ENCODE measurements around the gene ANKRD33. TPM values are rescaled to one million over a fixed set of nuclear protein-coding genes. Genes with fewer than 3 reads are reported as not detected.

ANKRD33 gene
- total RNA-seq, 1 donor from 2014 or later: not detected

DNA sequence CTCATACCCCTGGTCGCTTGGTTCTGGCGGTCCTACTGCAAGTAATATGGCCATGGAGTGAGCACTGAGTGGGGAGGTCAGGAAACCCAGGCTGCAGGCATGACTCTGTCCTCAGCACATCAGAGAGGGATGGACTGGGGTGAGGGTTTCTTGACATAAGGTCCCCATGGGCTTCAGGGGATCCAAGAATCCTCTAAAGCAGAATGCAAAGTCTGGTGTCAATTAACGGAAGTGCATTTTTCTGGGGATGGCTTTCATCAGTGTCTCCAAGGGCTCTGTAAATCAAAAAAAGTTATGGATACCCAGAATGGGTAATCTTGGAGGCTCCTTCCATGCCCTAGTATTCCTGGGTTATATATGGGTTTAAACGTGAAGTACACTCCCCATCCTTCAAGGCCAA is 43.0 kb upstream of the ANKRD33 start:
- no peak for DNase-seq (ENCODE audit: low read depth)
- Histone ChIP-seq H3K27me3 (ENCODE audit: control insufficient read depth, insufficient read depth, low read length) (peaks cover 47% of the 10 kb centered on the region), H3K36me3 (ENCODE audit: control insufficient read depth, insufficient read depth, low read length) (no peaks in the 10 kb centered on the region), H3K4me3 (ENCODE audit: low read depth, low read length) (no peak overlapping the region)
- no peak for FAIRE-seq
- TF ChIP-seq, protein P1, sequence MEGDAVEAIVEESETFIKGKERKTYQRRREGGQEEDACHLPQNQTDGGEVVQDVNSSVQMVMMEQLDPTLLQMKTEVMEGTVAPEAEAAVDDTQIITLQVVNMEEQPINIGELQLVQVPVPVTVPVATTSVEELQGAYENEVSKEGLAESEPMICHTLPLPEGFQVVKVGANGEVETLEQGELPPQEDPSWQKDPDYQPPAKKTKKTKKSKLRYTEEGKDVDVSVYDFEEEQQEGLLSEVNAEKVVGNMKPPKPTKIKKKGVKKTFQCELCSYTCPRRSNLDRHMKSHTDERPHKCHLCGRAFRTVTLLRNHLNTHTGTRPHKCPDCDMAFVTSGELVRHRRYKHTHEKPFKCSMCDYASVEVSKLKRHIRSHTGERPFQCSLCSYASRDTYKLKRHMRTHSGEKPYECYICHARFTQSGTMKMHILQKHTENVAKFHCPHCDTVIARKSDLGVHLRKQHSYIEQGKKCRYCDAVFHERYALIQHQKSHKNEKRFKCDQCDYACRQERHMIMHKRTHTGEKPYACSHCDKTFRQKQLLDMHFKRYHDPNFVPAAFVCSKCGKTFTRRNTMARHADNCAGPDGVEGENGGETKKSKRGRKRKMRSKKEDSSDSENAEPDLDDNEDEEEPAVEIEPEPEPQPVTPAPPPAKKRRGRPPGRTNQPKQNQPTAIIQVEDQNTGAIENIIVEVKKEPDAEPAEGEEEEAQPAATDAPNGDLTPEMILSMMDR (IDR thresholded peaks at IDR 0.05; ENCODE audit: insufficient read depth, low read length, severe bottlenecking): no peak

DNA sequence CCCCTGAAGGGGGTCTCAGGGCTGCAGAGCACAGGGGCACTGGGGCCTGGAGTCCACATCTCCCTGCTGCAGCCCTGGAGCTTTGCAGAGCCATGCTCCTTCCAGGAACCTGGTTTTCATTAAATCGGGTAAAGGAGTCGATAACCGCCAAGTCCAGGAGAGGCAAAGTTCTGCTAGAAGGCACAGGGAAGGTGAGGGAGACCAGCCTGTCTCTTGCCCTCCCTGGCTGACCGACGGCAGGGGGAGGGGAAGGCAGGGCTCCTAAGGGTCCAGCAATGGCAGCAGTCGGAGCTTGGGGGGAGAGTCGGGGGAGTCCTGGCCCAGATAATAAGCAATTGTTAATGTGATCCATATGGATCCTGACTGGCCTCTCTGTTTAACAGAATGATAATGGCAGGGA is 42.4 kb upstream of the ANKRD33 start:
- peaks cover 48% of the 10 kb centered on the region for H3K27me3 ChIP-seq (ENCODE audit: control insufficient read depth, insufficient read depth, low read length)
- no peak for FAIRE-seq
- H3K36me3 ChIP-seq (ENCODE audit: control insufficient read depth, insufficient read depth, low read length): no peaks in the 10 kb centered on the region
- TF ChIP-seq, protein P1 (IDR thresholded peaks at IDR 0.05; ENCODE audit: insufficient read depth, low read length, severe bottlenecking): no peak
- no peak for DNase-seq (ENCODE audit: low read depth)
- H3K4me3 ChIP-seq (ENCODE audit: low read depth, low read length): no peak overlapping the region

DNA sequence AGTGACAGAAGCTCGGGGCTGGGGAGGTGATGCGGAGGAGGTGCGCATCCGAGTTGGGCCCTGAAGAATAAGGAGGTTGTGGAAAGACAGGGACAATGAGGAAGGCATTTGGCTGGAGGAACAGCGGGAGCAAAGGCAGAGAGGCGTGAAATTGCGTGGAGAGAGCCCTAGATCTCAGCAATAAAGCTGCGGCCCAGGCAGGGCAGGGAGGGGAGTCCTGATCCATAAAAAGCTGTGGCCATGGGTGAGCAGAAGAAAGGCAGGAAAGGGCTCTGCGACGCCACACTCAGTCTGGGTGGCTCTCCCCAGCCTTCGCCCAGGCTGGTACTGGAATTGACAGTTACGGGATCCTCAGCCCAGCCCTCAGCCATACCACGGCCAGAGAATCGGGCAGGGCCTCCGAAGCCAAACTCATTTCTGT is 41.6 kb upstream of the ANKRD33 start:
- no peak overlapping the region for H3K4me3 ChIP-seq (ENCODE audit: low read depth, low read length)
- DNase-seq (ENCODE audit: low read depth) (no peak), FAIRE-seq (no peak)
- peaks cover 46% of the 10 kb centered on the region for H3K27me3 ChIP-seq (ENCODE audit: control insufficient read depth, insufficient read depth, low read length)
- TF ChIP-seq, protein P1 (IDR thresholded peaks at IDR 0.05; ENCODE audit: insufficient read depth, low read length, severe bottlenecking): no peak
- H3K36me3 ChIP-seq (ENCODE audit: control insufficient read depth, insufficient read depth, low read length): no peaks in the 10 kb centered on the region

DNA sequence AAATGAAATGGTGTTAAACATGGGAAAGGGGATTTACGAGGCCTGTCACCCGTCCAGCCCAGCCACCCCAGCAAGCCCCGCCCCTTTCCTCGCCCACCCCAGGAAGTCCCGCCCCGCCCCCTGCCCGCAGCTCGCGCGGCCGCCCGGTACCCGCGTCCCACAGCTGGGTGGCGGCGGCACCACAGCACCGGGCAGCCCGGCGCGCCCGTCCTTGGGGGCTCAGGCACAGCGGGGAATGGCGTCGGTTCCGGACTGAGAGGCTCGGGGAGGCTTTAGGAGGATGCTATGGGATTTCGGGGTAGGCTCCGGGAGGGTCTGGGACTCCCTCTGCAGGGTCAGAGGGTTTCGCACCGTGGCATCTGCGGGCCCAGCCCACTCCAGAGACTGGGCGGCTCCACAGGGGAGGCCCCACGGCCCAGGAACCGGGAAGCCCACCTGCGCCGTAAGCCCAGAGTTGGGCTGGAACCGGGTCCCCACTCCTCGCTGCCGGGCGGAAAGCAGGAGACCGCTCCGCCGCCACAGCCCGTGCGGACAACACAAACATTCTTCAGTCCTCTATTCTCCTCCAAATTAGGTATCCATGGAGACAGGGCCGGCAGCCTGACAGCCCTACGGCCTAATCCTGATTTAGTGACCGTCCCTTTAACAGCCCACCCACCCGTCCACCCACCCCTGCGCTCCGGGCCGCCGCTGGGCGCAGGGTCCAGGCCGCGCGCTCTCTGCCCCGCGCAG is 40.8 kb upstream of the ANKRD33 start:
- TF ChIP-seq, protein P1 (IDR thresholded peaks at IDR 0.05; ENCODE audit: insufficient read depth, low read length, severe bottlenecking): no peak
- Histone ChIP-seq H3K36me3 (ENCODE audit: control insufficient read depth, insufficient read depth, low read length) (no peaks in the 10 kb centered on the region), H3K27me3 (ENCODE audit: control insufficient read depth, insufficient read depth, low read length) (peaks cover 46% of the 10 kb centered on the region), H3K4me3 (ENCODE audit: low read depth, low read length) (no peak overlapping the region)
- DNase-seq (ENCODE audit: low read depth) (no peak), FAIRE-seq (no peak)

DNA sequence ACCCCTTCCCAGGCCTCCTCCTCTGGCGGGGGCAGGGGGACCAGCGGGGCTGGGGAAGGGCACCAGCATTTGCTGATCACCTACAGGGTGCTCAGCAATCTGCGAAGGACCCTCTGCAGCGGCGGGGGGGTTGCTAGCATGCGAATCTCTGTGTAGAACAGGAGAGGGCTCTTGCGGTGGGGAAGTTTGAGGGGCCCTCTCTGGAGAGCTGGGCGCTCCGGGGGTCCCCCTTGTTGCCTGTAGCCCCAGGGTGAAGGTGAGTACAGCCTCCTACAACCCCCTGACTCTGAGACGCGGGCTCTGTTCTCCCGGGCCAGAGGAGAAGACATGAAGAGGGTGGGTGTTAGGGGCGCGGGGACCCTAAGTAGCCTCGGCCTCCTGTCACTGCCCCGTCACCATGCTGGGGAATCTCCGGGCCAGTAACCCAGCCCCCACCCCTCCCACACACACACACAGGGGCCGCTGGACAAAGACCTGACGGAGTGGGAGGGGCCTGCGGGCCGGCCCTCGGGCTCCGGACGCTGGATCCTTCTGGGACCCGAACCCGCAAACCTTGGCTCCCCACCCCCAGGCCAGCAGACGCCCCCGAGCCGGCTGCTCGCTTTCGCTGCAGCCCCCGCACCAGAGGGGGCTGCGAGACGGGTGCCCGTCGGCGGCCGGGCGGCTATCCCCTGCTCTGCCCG is 40.1 kb upstream of the ANKRD33 start:
- peaks cover 40% of the 10 kb centered on the region for H3K27me3 ChIP-seq (ENCODE audit: control insufficient read depth, insufficient read depth, low read length)
- no peak for DNase-seq (ENCODE audit: low read depth)
- H3K36me3 ChIP-seq (ENCODE audit: control insufficient read depth, insufficient read depth, low read length): no peaks in the 10 kb centered on the region
- no peak for FAIRE-seq
- TF ChIP-seq, protein P1 (IDR thresholded peaks at IDR 0.05; ENCODE audit: insufficient read depth, low read length, severe bottlenecking): no peak
- H3K4me3 ChIP-seq (ENCODE audit: low read depth, low read length): no peak overlapping the region

All from bronchial epithelial cell (primary cell).